Astrocyte (in vitro differentiated cells and primary cell): ENCODE measurements around the gene ALKBH3.

Experiments used
- EZH2 ChIP-seq: IDR thresholded peaks from 2 replicates; pipeline ENCODE4 v1.6.1; 2012; ENCODE audit warnings: mild to moderate bottlenecking, low read length, inconsistent platforms; ENCODE audit not compliant: insufficient read depth
- TF ChIP-seq, protein P1 (sequence below): IDR thresholded peaks from 2 replicates; pipeline ENCODE4 v1.5.1; 2011; ENCODE audit warnings: low read depth, mild to moderate bottlenecking, inconsistent platforms, low read length, moderate library complexity; ENCODE audit not compliant: insufficient read depth

- TF ChIP-seq, protein P1, sequence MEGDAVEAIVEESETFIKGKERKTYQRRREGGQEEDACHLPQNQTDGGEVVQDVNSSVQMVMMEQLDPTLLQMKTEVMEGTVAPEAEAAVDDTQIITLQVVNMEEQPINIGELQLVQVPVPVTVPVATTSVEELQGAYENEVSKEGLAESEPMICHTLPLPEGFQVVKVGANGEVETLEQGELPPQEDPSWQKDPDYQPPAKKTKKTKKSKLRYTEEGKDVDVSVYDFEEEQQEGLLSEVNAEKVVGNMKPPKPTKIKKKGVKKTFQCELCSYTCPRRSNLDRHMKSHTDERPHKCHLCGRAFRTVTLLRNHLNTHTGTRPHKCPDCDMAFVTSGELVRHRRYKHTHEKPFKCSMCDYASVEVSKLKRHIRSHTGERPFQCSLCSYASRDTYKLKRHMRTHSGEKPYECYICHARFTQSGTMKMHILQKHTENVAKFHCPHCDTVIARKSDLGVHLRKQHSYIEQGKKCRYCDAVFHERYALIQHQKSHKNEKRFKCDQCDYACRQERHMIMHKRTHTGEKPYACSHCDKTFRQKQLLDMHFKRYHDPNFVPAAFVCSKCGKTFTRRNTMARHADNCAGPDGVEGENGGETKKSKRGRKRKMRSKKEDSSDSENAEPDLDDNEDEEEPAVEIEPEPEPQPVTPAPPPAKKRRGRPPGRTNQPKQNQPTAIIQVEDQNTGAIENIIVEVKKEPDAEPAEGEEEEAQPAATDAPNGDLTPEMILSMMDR: no peak
- no peak for TF ChIP-seq EZH2
Measured at GRCh38 chr11:43918662-43919061, 38.0 kb downstream of the ALKBH3 start.
